Measurements from ENCODE around the gene SH3TC1.

SH3TC1 gene

GRCh38 chr4:8197521-8197920 lies 1.6 kb upstream of the SH3TC1 start:
- in situ Hi-C loops (cut with HindIII; ENCODE audit: low sequenced_read_pairs), result no loop called here

DNA sequence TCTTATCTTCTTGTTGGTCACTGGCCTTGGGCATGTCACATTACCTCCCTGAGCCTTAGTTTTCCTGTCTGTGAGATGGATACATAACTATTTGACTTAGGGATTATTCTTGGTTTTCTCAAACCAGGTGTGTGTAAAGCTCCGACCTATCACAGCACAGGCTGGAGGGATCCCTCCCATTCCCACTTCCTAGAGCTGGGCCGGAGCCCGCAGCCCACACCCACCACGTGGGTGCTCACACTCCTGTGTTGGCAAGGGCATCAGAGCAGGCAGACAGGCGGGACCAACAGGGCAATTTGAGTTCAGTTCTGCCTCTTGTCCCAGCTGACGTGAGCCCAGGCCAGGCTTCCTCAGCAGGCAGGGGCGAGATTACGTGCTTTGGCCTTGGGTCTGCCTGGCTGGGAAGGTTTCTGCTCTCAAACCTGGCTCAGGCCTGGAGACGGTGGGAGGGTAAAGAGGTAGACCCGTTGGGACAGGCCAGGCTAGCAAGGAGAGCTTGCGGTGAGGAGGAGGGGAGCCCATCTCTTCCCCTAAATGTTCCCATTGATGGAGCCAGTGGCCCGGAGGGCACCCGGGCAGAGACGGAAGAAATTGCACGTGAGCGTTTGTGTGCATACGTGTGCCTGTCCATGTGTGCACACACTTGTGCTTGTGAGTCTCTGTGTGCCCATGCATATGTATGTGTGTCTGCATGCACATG lies 734 bp upstream of the SH3TC1 start:
- in situ Hi-C loops (cut with HindIII; ENCODE audit: low sequenced_read_pairs), result no loop called here

- in situ Hi-C loops (cut with HindIII; ENCODE audit: low sequenced_read_pairs), result no loop called here
These were observed 658 bp downstream of the SH3TC1 start for GRCh38 chr4:8199594-8200301.

DNA sequence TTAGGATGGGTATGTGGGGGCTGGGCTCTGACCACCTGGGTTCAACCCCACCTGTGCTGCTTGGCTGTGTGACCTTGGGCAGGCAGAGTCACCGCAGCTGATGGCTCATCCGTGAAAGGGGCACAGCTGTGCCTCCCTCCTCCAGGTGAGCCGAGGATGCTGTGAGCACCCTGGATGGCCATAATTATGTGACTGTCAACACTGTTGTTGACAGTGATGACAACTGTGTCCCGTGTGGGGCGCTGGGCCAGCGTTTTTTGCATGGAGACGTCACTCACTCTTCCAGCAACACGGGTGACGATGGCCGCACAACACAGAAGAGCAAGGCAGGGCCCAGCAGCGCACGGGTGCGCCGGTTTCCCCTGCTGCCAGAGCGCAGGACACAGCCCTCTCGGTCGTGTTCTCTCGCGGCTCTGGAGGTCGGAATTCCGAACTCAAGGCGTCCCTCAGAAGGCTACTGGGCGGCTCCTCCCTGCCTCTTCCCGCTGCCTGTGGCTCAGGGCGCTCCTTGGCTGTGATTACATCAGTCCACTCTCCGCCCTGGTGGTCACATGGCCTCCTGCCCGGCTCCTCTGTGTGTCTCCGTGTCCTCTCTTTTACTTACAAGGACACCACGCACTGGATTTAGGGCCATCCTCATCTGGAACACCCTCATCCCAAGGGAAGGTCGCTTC lies 1.3 kb downstream of the SH3TC1 start:
- in situ Hi-C loops (cut with HindIII; ENCODE audit: low sequenced_read_pairs), result no loop called here

- in situ Hi-C loops (cut with HindIII; ENCODE audit: low sequenced_read_pairs), result no loop called here
These were observed 2.3 kb downstream of the SH3TC1 start for GRCh38 chr4:8201321-8201781.

DNA sequence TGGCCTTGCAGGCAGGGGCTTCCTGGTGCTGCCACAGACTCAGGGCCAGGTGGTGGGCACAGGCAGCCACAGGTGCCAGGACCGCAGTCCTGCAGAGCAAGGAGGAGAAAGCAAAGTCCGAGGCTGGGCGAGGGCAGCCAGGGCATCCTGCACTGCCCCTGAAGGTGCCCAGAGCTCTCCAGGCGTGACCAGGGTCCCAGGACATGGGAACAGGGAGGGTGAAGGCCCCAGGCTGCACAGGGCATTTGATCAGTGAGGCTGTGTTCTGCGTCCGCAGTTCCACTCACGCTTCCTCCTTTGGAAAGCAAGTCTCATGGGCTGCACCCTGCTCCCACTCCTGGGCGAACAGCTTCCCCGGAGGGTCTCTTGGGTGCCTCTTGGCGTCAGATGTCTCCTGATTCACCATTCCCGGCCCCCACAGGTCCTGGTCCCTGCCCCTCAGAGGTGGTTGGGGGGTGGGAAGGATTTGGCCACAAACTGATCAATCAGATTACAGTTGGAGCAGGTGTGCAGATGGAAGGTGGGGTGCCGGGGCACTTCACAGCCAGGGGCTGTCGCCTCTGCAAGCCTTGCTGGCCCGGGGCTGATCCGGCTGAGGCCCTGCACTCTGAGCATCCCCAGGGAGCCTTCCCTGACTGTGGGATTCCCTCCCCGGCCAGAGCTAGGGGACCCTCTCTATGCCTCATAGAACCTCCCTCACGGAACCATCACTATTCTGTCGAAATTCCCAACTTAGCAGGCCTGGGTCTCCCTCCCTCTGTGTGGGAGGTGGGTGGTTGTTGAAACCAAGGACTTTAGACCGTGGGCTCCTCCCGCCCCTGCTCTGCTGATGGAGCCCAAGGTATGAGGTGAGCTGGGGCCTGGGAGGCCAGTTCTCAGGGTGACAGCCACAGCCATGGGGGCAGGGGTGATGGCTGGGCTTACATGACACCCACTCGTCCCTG lies 3.3 kb downstream of the SH3TC1 start:
- in situ Hi-C loops (cut with HindIII; ENCODE audit: low sequenced_read_pairs), result no loop called here

GRCh38 chr4:8203052-8203401 lies 3.9 kb downstream of the SH3TC1 start:
- in situ Hi-C loops (cut with HindIII; ENCODE audit: low sequenced_read_pairs), result no loop called here

GRCh38 chr4:8203817-8204216 lies 4.7 kb downstream of the SH3TC1 start:
- in situ Hi-C loops (cut with HindIII; ENCODE audit: low sequenced_read_pairs), result no loop called here

- in situ Hi-C loops (cut with HindIII; ENCODE audit: low sequenced_read_pairs), result no loop called here
These were observed 5.6 kb downstream of the SH3TC1 start for GRCh38 chr4:8204576-8205227.

GRCh38 chr4:8205241-8205707 lies 6.2 kb downstream of the SH3TC1 start:
- in situ Hi-C loops (cut with HindIII; ENCODE audit: low sequenced_read_pairs), result no loop called here

DNA sequence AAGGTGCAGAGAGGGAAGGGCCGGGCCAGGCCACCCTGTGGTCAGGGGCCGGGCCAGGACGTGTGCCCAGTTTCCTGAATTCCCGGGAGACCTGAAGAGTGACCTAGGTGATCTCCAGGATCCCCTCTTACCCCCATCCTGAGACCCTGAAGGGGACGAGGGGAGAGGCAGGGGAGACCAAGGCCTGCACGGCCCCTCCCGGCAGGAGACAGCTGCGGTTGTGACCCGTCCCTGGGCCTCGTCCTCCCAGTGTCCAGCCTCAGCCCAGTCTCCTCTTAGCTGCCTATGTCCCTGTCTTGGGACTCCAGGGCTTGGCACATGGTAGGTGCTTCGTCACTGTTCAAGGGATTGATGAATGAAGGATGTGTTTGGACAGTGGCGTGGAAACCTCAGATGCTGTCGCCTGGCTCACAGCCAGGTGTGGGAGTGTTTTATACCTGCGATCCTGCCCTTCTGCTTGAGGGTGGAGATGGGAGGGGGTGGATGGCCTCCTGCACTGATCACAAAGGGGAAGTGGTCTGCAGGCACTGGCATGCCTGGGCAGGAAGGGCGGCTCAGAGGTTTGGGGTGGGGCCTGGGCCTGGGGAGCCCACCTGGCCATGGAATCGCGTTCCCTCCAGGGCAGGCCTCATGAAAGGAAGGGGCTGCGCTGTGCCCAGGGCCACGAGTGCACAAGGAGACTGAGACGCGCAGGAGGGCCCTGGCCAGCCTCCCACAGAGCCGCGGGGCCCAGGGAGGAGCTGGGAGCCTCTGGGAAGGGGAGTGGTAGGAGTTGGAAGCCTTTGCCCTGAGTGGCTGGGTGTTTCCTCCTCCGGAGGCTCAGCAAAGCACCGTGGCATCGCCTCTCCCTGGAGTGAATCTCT lies 6.9 kb downstream of the SH3TC1 start:
- in situ Hi-C loops (cut with HindIII; ENCODE audit: low sequenced_read_pairs), result no loop called here

DNA sequence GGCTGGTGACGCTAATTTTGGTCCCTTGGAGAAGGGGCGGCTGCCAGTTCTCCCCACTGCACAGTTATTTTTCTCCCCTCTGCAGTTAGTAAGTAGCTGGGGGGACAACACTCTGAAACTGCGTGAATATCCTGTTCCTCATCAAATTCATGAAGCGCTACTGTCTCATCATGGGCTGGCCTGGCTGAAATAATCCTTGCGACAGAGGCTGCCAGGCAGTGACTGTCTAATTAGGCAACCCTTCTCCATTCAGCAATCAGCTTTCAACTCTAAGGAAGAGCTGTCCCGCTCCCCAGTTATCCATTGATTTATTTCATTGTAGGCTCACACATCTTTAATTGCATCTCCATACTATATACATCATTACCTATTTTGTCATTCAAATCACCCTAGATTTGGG lies 8.2 kb downstream of the SH3TC1 start:
- in situ Hi-C loops (cut with HindIII; ENCODE audit: low sequenced_read_pairs), result no loop called here

DNA sequence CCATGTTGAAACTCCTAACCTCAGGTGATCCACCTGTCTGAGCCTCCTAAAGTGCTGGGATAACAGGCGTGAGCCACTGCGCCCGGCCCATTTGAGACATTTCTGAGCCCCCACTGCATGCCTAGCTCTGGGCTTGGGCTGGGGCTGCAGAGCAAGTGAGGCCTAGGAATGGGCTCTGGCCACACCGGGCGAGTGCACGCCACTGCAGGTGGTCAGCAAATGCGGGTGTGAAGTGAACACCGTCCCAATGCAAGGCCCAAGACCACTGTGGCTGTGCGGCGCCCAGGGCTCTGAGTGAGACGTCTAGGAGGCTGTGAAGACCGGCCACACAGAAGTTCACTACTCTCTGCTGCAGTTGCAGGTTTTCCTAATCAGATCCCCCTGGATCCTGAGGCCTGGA lies 9.5 kb downstream of the SH3TC1 start:
- in situ Hi-C loops (cut with HindIII; ENCODE audit: low sequenced_read_pairs), result no loop called here

GRCh38 chr4:8209181-8209874 lies 10.2 kb downstream of the SH3TC1 start:
- in situ Hi-C loops (cut with HindIII; ENCODE audit: low sequenced_read_pairs), result no loop called here

DNA sequence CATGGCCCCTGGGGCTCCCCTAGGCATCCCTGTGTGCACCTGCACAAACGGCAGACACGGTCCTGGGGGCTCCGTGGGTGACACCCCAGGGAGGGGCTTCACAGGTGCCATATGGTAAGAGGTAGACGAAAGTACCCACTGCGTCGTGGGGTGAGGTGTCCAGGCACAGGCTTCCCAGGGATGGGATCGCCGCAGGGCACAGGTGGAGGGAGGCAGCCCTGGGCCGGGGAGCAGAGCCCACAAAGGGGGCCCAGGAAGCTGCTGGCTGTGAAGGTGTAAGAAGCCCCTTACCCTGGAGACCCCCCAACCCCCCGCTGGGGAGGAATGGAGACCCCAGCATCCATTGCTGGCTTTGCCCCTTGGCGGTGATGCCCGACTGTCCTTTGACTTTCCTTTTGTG lies 10.9 kb downstream of the SH3TC1 start:
- in situ Hi-C loops (cut with HindIII; ENCODE audit: low sequenced_read_pairs), result no loop called here

DNA sequence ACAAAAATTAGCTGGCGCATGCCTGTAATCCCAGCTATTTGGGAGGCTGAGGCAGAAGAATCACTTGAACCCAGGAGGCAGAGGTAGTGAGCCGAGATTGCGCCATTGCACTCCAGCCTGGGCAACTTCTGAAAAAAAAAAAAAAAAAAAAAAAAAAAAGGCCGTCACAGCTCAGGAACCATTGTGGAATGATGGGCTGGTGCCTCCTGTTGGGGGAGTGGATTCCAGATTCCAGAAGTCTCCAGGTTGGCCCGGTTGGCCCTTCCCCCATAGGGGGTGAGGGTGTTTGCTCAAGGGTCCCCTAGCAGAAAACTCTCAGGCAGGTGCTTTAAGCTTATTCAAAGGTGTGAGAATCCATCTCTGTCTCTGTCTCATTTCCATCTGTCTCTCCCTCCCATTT lies 11.5 kb downstream of the SH3TC1 start:
- in situ Hi-C loops (cut with HindIII; ENCODE audit: low sequenced_read_pairs), result no loop called here

- in situ Hi-C loops (cut with HindIII; ENCODE audit: low sequenced_read_pairs), result no loop called here
These were observed 12.2 kb downstream of the SH3TC1 start for GRCh38 chr4:8211251-8211650.

DNA sequence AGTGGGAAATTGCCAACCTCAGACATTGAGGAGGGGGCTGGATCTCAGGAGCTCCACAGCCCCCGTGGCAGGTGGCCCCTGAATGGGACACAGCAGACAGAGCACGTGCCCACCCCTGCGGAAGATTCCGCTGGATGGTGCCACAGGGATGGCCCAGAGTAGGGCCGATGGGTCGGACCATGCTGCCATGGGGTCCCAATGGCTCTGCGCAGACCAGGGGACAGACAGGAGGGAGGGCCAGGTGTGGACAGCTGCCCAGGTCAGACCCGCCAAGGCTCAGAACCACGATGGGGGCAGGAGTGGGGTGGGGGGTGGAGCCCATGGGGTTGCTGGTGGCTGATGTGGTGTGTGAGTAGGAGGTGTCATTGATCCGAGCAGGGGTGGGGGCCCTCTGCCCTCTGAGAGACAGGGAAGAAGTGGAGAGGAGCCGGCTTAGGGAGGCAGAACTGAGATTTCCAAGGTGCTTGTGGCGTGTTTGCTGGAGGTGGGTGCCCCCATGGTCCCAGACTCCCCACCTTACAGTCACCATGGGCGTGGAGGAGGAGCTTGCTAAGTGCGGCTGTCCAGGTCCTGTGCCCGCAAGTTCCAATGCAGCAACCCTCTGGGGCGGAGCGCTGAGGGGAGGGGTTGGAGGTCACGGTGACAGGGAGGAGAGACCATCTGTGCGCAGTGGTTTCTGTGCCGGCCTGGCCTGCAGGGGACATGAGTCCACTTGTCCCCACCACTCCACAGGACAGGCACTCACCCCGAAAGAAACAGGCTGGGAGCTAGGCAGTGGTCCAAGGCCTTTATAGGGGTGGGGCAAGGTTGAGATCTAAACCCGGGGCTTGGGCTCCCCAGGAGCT lies 12.9 kb downstream of the SH3TC1 start:
- in situ Hi-C loops (cut with HindIII; ENCODE audit: low sequenced_read_pairs), result no loop called here

Measured in endothelial cell of hepatic sinusoid (primary cell).